DND-41 (cell line): ENCODE results near the gene CXCL11.

Source experiments
- ATAC-seq: fragments of 200-7000 bp; cut with Tn5 transposase; 3 replicates; pipeline ENCODE4 v1.9.1; 2021; ENCODE audit warnings: low read depth; ENCODE audit not compliant: insufficient read depth
- DNase-seq: peaks from one replicate; pipeline ENCODE4 v3.0.0-alpha.2; 2020
- H2AFZ ChIP-seq: 2 replicates; pipeline ENCODE4 v1.6.0; 2012; ENCODE audit warnings: low read depth, low read length
- H3K27ac ChIP-seq: 2 replicates; pipeline ENCODE4 v1.5.1; 2012; ENCODE audit warnings: low read length, inconsistent platforms
- H3K27me3 ChIP-seq: fragments of 200-600 bp; sonication (generic); 2 replicates; pipeline ENCODE4 v1.6.0; 2012; ENCODE audit warnings: low read length, mild to moderate bottlenecking, inconsistent platforms; ENCODE audit not compliant: insufficient read depth, poor library complexity
- H3K36me3 ChIP-seq: 2 replicates; pipeline ENCODE4 v1.5.1; 2012; ENCODE audit warnings: low read length, inconsistent platforms; ENCODE audit not compliant: insufficient read depth
- H3K4me1 ChIP-seq: 2 replicates; pipeline ENCODE4 v1.5.1; 2012; ENCODE audit warnings: mild to moderate bottlenecking, low read length; ENCODE audit not compliant: insufficient read depth
- H3K4me2 ChIP-seq: 2 replicates; pipeline ENCODE4 v1.6.0; 2012; ENCODE audit warnings: mild to moderate bottlenecking, moderate library complexity, low read length, inconsistent platforms; ENCODE audit not compliant: insufficient read depth
- H3K4me3 ChIP-seq, 2 experiments: fragments of 200-600 bp in 1 of 2; shearing (Covaris generic) in 1 of 2; 2 replicates each; pipeline ENCODE4 v1.5.1; 2012 to 2016; ENCODE audit warnings: inconsistent platforms in 2 of 2, low read length in 2 of 2, mild to moderate bottlenecking in 2 of 2, low read depth in 1 of 2, moderate library complexity in 1 of 2
- H3K79me2 ChIP-seq: 2 replicates; pipeline ENCODE4 v1.6.0; 2012; ENCODE audit warnings: low read length, inconsistent platforms; ENCODE audit not compliant: insufficient read depth
- H3K9ac ChIP-seq: 2 replicates; pipeline ENCODE4 v1.6.0; 2012; ENCODE audit warnings: low read depth, mild to moderate bottlenecking, inconsistent platforms, low read length, moderate library complexity
- H3K9me3 ChIP-seq: 2 replicates; pipeline ENCODE4 v1.5.1; 2012; ENCODE audit warnings: low read length, moderate library complexity, mild to moderate bottlenecking, inconsistent platforms; ENCODE audit not compliant: insufficient read depth, severe bottlenecking
- H4K20me1 ChIP-seq: 2 replicates; pipeline ENCODE4 v1.6.0; 2012; ENCODE audit warnings: low read length; ENCODE audit not compliant: insufficient read depth
- EZH2 ChIP-seq: IDR thresholded peaks from 3 replicates; pipeline ENCODE4 v1.6.1; 2012; ENCODE audit warnings: borderline replicate concordance, low read depth, mild to moderate bottlenecking, moderate library complexity, low read length, inconsistent platforms; ENCODE audit not compliant: severe bottlenecking
- TF ChIP-seq, protein P1 (sequence below): IDR thresholded peaks from 2 replicates; pipeline ENCODE4 v1.5.1; 2012; ENCODE audit warnings: borderline replicate concordance, low read length, moderate library complexity, mild to moderate bottlenecking; ENCODE audit not compliant: poor library complexity, severe bottlenecking; ENCODE audit errors: extremely low read depth

The CXCL11 gene

DNA sequence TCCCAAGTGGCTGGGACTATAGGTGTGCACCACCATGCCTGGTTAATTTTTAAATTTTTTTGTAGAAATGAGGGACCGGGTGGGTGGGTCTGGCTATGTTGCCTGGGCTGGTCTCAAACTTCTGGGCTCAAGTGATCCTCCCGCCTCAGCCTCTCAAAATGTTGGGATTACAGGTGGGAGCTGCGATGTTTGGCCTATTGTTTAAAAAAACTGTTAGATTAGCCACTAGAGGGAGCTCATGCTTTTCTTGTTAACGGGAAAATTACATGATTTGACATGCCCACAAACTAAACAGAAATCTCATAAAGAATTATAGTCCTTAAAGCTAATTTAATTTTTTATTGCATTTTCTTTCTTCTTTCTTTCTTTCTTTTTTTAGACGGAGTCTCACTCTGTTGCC, 40.1 kb downstream of the CXCL11 start:
- TF ChIP-seq EZH2 = no peak
- TF ChIP-seq, protein P1, sequence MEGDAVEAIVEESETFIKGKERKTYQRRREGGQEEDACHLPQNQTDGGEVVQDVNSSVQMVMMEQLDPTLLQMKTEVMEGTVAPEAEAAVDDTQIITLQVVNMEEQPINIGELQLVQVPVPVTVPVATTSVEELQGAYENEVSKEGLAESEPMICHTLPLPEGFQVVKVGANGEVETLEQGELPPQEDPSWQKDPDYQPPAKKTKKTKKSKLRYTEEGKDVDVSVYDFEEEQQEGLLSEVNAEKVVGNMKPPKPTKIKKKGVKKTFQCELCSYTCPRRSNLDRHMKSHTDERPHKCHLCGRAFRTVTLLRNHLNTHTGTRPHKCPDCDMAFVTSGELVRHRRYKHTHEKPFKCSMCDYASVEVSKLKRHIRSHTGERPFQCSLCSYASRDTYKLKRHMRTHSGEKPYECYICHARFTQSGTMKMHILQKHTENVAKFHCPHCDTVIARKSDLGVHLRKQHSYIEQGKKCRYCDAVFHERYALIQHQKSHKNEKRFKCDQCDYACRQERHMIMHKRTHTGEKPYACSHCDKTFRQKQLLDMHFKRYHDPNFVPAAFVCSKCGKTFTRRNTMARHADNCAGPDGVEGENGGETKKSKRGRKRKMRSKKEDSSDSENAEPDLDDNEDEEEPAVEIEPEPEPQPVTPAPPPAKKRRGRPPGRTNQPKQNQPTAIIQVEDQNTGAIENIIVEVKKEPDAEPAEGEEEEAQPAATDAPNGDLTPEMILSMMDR = peak; percentile 68
- DNase-seq (peak; percentile 12), ATAC-seq (peak; percentile 47)
- Histone ChIP-seq H3K27me3 (no peaks in the 10 kb centered on the region), H3K9me3 (no peaks in the 10 kb centered on the region), H3K79me2 (peaks cover 4% of the 10 kb centered on the region), H3K9ac (no peak overlapping the region), H3K27ac (no peak overlapping the region), H2AFZ (no peak overlapping the region), H3K4me1 (peaks cover 7% of the 10 kb centered on the region), H3K4me3 (no peak overlapping the region), H3K36me3 (no peaks in the 10 kb centered on the region), H3K4me2 (no peak overlapping the region), H4K20me1 (no peaks in the 10 kb centered on the region)

DNA sequence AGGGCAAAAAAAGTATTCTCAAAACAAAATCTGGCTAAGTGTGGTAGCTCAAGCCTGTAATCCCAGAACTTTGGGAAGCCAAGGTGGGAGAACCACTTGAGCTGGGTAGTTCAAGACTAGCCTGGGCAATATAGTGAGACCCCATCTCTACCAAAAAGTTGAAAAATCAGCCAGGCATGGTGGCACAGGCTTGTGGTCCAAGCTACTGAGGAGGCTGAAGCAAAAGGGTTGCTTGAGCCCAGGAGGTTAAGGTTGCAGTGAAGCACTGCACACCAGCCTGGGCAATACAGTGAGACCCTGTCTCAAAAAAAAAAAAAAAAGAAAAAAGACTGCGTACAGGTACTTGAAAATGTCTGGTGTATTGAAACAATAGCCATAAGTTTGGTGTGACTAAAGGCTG, 43.4 kb downstream of the CXCL11 start:
- H3K36me3 ChIP-seq = no peaks in the 10 kb centered on the region; the same call in 1 of the 2 replicates
- H3K4me2 ChIP-seq = no peak overlapping the region
- no peak overlapping the region for H3K4me3 ChIP-seq
- peaks cover 12% of the 10 kb centered on the region; the same call in 1 of the 2 replicates for H4K20me1 ChIP-seq
- no peaks in the 10 kb centered on the region for H3K9me3 ChIP-seq
- DNase-seq (no peak), ATAC-seq (no peak)
- H3K27me3 ChIP-seq = no peaks in the 10 kb centered on the region
- peaks cover 29% of the 10 kb centered on the region for H3K4me1 ChIP-seq
- H2AFZ ChIP-seq = no peak overlapping the region
- TF ChIP-seq EZH2 = no peak
- TF ChIP-seq, protein P1 = no peak
- peaks cover 36% of the 10 kb centered on the region for H3K79me2 ChIP-seq
- H3K9ac ChIP-seq = no peak overlapping the region
- no peak overlapping the region for H3K27ac ChIP-seq

- Histone ChIP-seq H3K4me2 (peak overlapping the region; percentile 84), H3K79me2 (peaks cover 61% of the 10 kb centered on the region), H3K9me3 (no peaks in the 10 kb centered on the region), H3K4me3 (peak overlapping the region; percentile 77 to 85), H4K20me1 (peaks cover 29% of the 10 kb centered on the region; the same call in 1 of the 2 replicates), H3K27ac (peak overlapping the region; percentile 80), H2AFZ (peak overlapping the region; percentile 92), H3K27me3 (no peaks in the 10 kb centered on the region), H3K4me1 (peaks cover 29% of the 10 kb centered on the region), H3K36me3 (peaks cover 8% of the 10 kb centered on the region; the same call in 1 of the 2 replicates), H3K9ac (peak overlapping the region; percentile 73)
- no peak for TF ChIP-seq EZH2
- TF ChIP-seq, protein P1 = no peak
- DNase-seq = no peak
- peak; percentile 15; the same call in 1 of the 3 replicates for ATAC-seq
Measured at GRCh38 chr4:75989846-75990528, 45.9 kb downstream of the CXCL11 start.
